Stimulated activated CD4-positive, alpha-beta T cell treated with anti-CD3 and anti-CD28 coated beads, Interleukin-4, amount 100 ng/mL, for 4 hours (primary cell): ENCODE measurements around the gene MMP25.
"Not testable (repeated sequence)": the region's sequence is repeated elsewhere in the genome, so short reads cannot be mapped to it uniquely, and the experiment has no call there.

Experiments used
- DNase-seq, 2 experiments: peaks; one replicate each; pipeline ENCODE4 v3.0.0-alpha.2; 2020

The MMP25 gene

GRCh38 chr16:3030222-3031212 lies 15.8 kb upstream of the MMP25 start:
- DNase-seq = no peak

DNA sequence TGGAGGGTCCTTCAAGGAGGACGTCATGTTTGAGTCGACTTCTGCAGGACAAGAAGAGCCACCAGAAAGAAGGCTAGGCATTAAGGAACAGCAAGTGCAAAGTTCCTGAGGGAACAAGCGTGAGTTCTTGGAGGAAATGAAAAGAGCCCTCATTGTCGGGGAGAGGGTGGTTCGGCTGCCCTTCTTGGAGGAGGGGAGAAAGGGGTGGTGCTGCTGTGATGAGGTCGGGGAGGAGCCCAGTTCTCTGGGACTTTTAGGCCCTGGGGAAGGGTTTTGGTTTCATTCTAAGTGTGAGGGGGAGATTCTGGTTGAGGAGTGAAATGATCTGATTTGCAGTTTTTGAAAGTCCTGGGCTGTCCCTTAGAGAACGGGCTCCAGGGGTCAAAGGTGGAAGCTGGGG lies 13.7 kb upstream of the MMP25 start:
- no peak for DNase-seq

DNA sequence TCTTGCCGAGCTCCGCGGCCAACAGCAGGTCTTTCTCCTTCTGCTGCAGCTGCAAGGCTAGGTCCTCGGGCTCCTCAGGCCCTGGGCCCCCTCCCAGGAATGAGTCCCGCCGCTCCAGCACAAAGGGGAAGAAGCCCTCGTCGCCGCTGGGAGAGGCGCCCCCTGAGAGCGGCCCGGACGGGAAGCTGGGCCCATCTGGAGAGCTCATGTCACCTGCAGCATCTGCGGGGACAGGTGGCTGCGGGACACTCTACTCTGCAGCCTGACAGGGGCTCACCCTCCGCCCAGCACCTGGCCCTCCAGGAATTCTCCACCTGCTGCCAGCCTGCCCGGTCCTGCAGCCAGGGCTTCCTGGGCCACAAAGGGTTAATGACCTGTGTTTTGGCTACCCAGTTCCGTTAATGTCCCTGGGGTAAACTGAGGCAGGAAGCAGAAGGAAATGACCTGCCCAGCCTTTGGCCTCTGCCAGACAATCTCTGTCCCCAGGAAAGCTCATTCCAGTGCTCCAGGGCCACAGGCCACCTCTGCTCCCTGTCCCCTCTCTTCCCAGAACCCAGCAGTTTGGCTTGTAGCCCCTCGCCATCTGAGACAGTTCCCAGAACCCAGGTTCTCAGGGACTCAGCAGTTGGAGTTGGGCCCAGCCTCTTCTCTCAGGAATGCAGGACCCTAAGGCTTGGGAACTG lies 10.9 kb upstream of the MMP25 start:
- DNase-seq = no peak

DNA sequence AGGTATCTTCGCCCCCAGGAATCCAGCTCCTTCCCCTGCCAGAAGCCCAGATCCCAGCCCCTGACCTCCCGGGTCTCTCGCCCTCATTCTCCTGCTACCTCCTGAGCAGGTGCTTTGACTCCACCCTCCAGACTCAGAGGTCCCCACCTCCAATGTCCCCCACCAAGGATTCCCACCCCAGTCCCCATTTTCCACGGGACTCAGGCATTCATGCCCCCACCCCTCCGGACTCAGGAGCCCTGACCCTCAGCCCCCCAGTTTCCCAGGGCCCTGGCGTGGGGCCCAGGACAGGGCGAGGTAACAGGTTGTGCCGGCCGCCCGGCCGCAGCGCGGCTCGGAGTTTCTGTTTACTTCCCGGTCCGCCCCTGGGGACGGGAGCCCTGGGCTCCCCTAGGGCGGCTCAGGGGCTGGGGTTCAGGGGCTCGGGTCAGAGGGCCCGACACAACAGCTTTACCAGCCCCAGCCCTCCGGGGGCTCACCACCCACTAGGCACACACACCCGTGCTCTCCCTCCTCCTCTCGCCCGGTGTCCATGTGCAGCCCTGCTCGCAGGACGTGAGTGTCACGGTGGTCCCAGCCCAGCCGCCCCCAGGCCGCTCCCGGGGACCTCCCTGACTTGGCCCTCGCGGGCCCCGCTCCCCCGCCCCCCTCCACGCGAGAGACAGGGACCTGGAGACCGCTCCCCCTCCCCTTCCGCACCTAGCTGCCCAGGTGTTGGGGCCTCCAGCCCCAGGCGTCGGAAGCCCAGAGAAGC lies 10.2 kb upstream of the MMP25 start:
- no peak for DNase-seq

DNA sequence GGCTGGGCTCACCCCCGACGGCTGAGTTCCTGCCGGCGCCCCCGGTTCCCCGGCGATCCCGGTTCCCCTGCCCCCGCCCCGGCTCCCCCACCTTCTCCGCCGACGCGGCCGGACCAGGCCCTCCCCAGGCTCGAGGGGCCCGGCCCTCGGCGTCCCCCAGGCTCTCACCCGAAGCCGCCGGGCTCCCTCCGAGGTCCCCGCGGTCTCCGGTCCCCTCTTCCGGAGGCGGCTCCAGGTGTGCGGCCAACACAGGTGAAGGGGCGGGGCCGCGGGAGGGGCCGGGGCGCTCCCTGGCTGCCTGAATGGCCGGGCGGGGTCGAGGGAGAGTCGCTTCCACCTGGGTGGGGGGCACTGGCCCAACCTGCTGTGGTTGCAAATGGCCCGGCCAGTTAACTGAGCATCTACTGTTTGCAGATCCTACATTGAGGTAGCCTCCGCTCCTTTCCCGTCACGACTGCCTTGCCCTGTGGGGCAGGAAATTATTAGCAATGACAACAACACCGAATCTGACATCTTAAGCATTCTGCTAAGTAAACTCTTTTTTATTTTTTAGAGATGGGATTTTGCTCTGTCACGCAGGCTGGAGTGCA lies 9.5 kb upstream of the MMP25 start, which contains the start of gene BICDL2:
TSS of gene BICDL2 (minus strand) at position 219 of the 590 bp plus-strand sequence. CDS start 1,448 bp downstream, outside the sequence.
- no peak for DNase-seq

- no peak for DNase-seq
Measured at GRCh38 chr16:3038256-3038655, 8.1 kb upstream of the MMP25 start.

DNA sequence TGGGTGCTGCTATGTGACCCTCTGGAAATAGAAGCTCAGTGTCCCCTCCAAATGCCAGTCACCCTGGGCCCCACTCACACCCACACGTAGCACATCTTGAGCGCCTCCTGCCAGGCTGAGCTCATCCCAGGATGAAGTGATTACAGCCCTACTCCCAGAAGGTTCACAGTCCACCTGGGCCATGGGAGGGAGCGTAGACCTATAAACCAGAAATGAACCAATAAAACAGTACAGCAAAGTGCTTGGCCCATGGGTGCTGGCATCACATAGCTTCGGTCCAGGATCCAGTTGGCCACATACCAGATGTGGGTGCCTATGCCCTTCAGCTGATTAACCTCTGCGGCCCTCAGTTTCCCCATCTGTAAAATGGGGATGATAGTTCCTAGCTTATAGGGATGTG lies 7.5 kb upstream of the MMP25 start:
- DNase-seq = no peak

DNA sequence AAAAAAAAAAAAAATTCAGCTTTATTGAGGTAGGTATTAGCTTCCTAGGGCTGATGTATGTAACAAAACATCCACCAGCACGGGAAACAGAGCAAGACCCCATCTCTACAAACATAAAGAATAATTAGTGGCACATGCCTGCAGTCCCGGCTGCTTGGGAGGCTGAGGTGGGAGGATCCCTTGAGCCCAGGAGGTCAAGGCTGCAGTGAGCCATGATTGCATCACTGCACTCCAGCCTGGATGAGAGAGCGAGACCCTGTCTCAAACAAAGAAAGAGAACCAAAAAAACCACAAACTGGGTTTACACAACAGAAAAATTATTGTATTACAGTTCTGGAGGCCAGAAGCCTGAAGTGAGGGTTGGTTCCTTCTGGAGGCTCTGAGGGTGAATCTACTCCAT lies 4.0 kb upstream of the MMP25 start:
- DNase-seq = no peak

DNA sequence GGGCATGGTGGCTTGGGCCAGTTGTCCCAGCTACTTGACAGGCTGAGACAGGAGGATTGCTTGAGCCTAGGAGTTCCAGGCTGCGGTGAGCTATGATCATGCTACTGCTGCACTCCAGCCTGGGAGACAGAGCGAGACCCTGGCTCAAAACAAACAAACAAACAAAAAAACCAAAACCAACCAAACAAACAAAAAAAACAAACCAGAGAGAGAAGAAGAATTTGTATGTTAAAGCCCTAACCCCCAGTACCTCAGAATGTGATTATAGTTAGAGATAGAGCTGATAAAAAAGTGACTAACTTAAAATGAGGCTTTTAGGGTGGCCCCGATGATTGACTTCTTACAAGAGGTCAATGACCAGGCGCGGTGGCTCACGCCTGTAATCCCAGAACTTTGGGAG lies 1.7 kb upstream of the MMP25 start:
- no peak for DNase-seq

- DNase-seq = no peak
Measured at GRCh38 chr16:3046641-3047386, 453 bp downstream of the MMP25 start.

- no peak for DNase-seq
Measured at GRCh38 chr16:3047387-3047720, 993 bp downstream of the MMP25 start.

- no peak for DNase-seq
Measured at GRCh38 chr16:3049921-3050481, 3.6 kb downstream of the MMP25 start.

DNA sequence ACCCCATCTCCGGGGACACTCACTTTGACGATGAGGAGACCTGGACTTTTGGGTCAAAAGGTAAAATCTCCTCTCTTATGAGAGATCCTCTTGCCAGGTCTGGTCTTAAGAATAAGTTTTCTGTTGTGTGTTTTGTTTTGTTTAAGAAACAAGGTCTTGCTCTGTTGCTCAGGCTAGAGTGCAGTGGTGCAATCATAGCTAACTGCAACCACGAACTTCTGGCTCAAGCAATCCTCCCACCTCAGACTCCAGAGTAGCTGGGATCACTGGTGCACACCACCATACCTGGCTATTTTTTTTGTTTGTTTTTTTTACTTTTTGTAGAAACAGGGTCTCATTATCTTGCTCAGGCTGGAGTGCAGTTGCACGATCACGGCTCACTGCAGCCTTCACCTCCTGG lies 4.1 kb downstream of the MMP25 start:
- no peak for DNase-seq

DNA sequence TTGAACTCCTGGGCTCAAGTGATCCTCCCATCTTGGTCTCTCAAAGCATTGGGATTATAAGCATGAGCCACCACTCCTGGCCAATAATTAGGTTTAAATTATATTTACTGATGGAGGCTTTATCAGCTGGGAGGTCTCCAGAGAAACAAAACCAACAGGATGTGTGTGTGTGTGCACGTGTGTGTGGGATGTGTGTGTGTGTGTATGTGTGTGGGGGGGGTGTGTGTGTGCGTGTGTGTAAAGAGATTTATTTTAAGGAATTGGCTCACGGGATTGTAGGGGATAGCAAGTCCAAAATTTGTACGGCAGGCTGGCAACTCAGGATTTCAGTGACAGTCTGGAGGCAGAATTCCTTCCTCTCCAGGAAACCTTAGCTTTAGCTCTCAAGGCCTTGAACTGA lies 4.6 kb downstream of the MMP25 start:
- no peak for DNase-seq

DNA sequence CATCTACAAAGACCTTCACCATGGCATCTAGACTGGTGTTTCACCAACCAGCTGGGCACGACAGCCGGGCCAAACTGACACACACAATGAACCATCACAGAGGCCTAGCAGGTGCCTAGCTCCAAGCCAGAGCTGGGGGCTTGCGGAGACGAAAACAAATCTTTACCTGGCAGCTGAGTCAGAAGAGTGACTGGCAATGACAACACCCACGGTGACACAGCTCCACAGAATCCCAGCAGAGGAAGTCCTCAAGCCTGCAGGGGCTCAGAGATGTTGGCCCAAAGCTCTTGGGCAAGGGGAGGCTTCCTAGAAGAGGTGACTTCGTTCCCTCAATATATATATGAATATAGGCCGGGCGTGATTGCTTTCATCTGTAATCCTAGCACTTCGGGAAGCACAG lies 5.1 kb downstream of the MMP25 start:
- no peak for DNase-seq

DNA sequence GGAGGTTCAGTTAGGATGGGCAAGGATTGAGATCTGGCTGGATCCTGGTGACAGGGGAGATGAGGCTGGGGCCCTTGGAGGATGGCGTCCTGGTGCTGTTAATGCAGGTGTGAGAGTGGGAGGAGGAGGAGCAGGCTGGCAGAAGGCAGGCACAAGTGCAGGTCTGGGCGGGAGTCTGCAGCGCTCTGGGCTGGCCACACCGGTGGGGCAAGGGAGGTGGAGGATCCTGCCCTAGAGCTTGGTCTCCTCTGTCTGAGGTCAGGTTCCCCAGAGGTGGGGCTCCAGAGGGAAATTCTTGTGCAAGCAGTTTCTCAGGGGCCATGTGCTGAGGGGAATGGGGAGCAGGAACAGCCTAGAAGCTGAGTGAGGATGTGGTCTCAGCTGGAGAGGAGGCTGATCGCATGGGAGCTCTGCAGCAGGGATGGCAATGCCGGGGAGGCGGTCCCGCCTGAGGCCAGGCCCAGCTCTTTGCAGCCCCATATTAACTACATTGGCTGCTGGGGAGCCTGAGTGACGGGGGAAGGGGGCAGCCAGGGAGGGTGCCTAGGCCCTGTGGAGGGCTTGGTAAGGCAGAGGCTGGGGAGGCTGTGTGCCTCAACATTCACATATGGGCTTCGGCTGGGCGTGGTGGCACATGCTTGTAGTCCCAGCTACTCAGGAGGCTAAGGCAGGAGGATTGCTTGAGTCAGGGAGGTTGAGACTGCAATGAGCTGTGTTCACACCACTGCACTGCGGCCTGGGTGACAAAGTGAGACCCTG lies 6.4 kb downstream of the MMP25 start:
- DNase-seq = not testable (repeated sequence)

- not testable (repeated sequence) for DNase-seq
Measured at GRCh38 chr16:3053330-3053710, 7.0 kb downstream of the MMP25 start.

DNA sequence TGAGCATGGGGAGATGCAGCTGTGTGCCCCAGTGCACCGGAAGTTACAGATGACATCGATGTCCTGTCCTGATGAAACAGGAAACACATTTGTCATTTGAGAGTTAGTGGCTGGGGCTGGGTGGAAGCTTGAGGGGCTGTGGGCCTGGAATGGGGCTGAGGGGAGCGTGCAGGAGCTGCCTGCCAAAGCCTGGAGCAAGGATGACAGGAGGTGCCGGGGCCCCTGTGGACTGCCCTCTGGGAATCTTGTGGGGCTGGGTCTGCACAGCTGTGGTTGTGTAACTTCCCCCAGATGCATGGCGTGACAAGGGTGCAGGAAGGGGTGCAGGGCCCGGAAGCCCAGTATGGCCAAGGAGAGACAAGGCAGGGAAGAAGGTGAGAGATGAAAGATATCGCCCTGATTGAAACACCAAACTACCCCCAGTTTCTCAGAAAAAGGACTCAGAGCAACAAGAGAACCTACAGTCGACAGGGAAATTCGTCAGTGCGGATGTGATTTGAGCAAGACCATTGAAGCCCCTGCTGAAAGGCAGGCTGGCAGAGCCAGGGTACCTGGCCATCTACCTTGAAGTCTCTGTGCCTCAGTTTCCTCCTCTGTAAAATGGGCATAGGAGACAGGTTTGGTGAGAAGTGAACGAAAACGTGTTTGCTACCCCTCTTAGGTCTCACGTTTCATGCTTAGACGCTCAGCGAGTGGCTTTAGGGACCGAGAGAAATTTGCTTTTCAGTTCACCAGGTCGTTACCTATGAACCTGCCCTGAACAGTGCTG lies 8.8 kb downstream of the MMP25 start:
- no peak for DNase-seq

DNA sequence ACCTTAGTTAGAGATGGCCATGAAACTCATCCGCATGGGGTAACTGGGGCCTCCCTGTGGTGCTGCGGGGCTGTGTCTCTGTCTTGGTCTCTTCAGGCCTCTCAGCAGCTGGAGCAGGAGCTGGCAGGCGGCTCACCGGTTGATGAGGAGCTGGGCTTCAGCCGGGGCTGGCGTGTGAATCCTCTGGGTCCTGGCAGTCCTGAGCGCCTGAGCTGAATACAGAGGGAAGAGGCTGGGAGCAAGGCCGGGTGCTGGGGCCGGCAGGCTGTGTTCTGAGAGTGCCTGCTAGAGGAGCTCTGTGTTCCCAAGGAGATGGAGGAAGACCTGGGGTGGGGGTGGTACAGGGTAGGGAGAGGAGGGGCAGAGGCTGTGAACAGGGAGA lies 9.4 kb downstream of the MMP25 start:
- not testable (repeated sequence) for DNase-seq
